DMS53 (cell line): ENCODE data around the gene ULBP3.
"Not testable (repeated sequence)": the region's sequence is repeated elsewhere in the genome, so short reads cannot be mapped to it uniquely, and the experiment has no call there.

Experiments
- DNase-seq: peaks from one replicate; lab custom pipeline; 2025; lab: John Stamatoyannopoulos, UW

The ULBP3 gene

GRCh38 chr6:150043096-150043495, 25.8 kb downstream of the ULBP3 start:
- no peak for DNase-seq

- no peak for DNase-seq
Observed at GRCh38 chr6:150038202-150039062, 30.5 kb downstream of the ULBP3 start.

GRCh38 chr6:150037526-150038201, 31.3 kb downstream of the ULBP3 start:
- no peak for DNase-seq

- DNase-seq = no peak
Observed at GRCh38 chr6:150036081-150036480, 32.8 kb downstream of the ULBP3 start.

- DNase-seq = no peak
Observed at GRCh38 chr6:150033207-150033771, 35.6 kb downstream of the ULBP3 start.

GRCh38 chr6:150032598-150032997, 36.3 kb downstream of the ULBP3 start:
- DNase-seq = no peak

GRCh38 chr6:150030611-150031010, 38.3 kb downstream of the ULBP3 start:
- no peak for DNase-seq

- DNase-seq = no peak
Observed at GRCh38 chr6:150029749-150030148, 39.2 kb downstream of the ULBP3 start.

GRCh38 chr6:150029276-150029675, 39.6 kb downstream of the ULBP3 start:
- no peak for DNase-seq

GRCh38 chr6:150028799-150029198, 40.1 kb downstream of the ULBP3 start:
- DNase-seq = no peak

GRCh38 chr6:150027806-150028565, 40.9 kb downstream of the ULBP3 start:
- DNase-seq = no peak

GRCh38 chr6:150026976-150027805, 41.7 kb downstream of the ULBP3 start:
- no peak for DNase-seq

GRCh38 chr6:150025201-150025917, 43.6 kb downstream of the ULBP3 start, which contains the start of gene RAET1L:
Gene RAET1L, minus strand, starts transcription at chr6:150025532. Its CDS starts 61 bp downstream, at chr6:150025471.
- DNase-seq = peak; percentile 43

GRCh38 chr6:150024646-150025155, 44.2 kb downstream of the ULBP3 start:
- no peak for DNase-seq

GRCh38 chr6:150024021-150024420, 44.9 kb downstream of the ULBP3 start:
- DNase-seq = not testable (repeated sequence)

- not testable (repeated sequence) for DNase-seq
Observed at GRCh38 chr6:150021870-150022269, 47.1 kb downstream of the ULBP3 start.

- no peak for DNase-seq
Observed at GRCh38 chr6:150018846-150019580, 49.9 kb downstream of the ULBP3 start.

GRCh38 chr6:150017186-150017521, 51.8 kb downstream of the ULBP3 start:
- DNase-seq = not testable (repeated sequence)

- peak; percentile 84 for DNase-seq
Observed at GRCh38 chr6:150016324-150017185, 52.4 kb downstream of the ULBP3 start.
